OCI-LY1 (cell line): ENCODE measurements around the gene STK31.

Experiments
- H2AFZ ChIP-seq: fragments of 200-600 bp; sonication (generic), shearing (Covaris generic); 2 replicates; pipeline ENCODE4 v1.6.0; 2014; ENCODE audit warnings: antibody characterized with exemption, mild to moderate bottlenecking, low read length
- H3F3A ChIP-seq: fragments of 200-600 bp; sonication (generic), shearing (Covaris generic); 2 replicates; pipeline ENCODE4 v1.6.0; 2014; ENCODE audit warnings: mild to moderate bottlenecking, antibody characterized with exemption, low read length, moderate library complexity; ENCODE audit not compliant: insufficient read depth
- H3K27ac ChIP-seq: fragments of 200-600 bp; sonication (generic); 2 replicates; pipeline ENCODE4 v1.5.1; 2014; ENCODE audit warnings: low read length, mixed run types, mild to moderate bottlenecking, low read depth; ENCODE audit not compliant: poor library complexity, severe bottlenecking
- H3K27me3 ChIP-seq: fragments of 200-600 bp; sonication (generic); 2 replicates; pipeline ENCODE4 v1.6.0; 2014; ENCODE audit warnings: antibody characterized with exemption, mild to moderate bottlenecking, low read length, moderate library complexity; ENCODE audit not compliant: insufficient read depth
- H3K36me3 ChIP-seq: fragments of 200-600 bp; sonication (generic); 2 replicates; pipeline ENCODE4 v1.6.1; 2014; ENCODE audit warnings: mild to moderate bottlenecking, antibody characterized with exemption, low read length, moderate library complexity, mixed read lengths; ENCODE audit not compliant: insufficient read depth
- H3K4me1 ChIP-seq: fragments of 200-600 bp; sonication (generic); 2 replicates; pipeline ENCODE4 v1.5.1; 2014; ENCODE audit warnings: mild to moderate bottlenecking, low read length, moderate library complexity; ENCODE audit not compliant: insufficient read depth, severe bottlenecking
- H3K4me2 ChIP-seq: fragments of 200-600 bp; sonication (generic), shearing (Covaris generic); 2 replicates; pipeline ENCODE4 v1.6.1; 2014; ENCODE audit warnings: low read length
- H3K4me3 ChIP-seq: fragments of 200-600 bp; sonication (generic); 2 replicates; pipeline ENCODE4 v1.5.1; 2014; ENCODE audit warnings: low read length, low read depth, mild to moderate bottlenecking, mixed read lengths; ENCODE audit not compliant: poor library complexity, severe bottlenecking
- H3K79me2 ChIP-seq: fragments of 200-600 bp; shearing (Covaris generic); 2 replicates; pipeline ENCODE4 v1.6.1; 2016; ENCODE audit warnings: mixed run types, low read length, mixed read lengths; ENCODE audit not compliant: insufficient read depth
- H3K9ac ChIP-seq: fragments of 200-600 bp; sonication (generic), shearing (Covaris generic); 2 replicates; pipeline ENCODE4 v1.6.1; 2014; ENCODE audit warnings: mild to moderate bottlenecking, low read length, mixed read lengths
- H3K9me2 ChIP-seq: fragments of 200-600 bp; sonication (generic), shearing (Covaris generic); 2 replicates; pipeline ENCODE4 v1.6.1; 2014; ENCODE audit warnings: low read depth, mild to moderate bottlenecking, low read length, mixed read lengths
- H3K9me3 ChIP-seq: fragments of 200-600 bp; shearing (Covaris generic); 2 replicates; pipeline ENCODE4 v1.6.1; 2014; ENCODE audit warnings: low read length, mixed read lengths
- H4K20me1 ChIP-seq: fragments of 200-600 bp; sonication (generic), shearing (Covaris generic); 2 replicates; pipeline ENCODE4 v1.6.0; 2016; ENCODE audit warnings: mild to moderate bottlenecking, low read length; ENCODE audit not compliant: insufficient read depth
- CTCF ChIP-seq: fragments of 200-600 bp; sonication (generic), shearing (Covaris generic); IDR thresholded peaks from 2 replicates; pipeline ENCODE4 v1.5.1; 2017; ENCODE audit warnings: mild to moderate bottlenecking, antibody characterized with exemption, low read length, moderate library complexity, mixed read lengths
- EZH2 ChIP-seq: fragments of 200-600 bp; sonication (generic), shearing (Covaris generic); IDR thresholded peaks from 2 replicates; pipeline ENCODE4 v1.8.0; 2017; ENCODE audit warnings: borderline replicate concordance, mixed run types, mild to moderate bottlenecking, antibody characterized with exemption, low read length, moderate library complexity, mixed read lengths

Gene STK31

GRCh38 chr7:23852135-23852534 lies 142.1 kb downstream of the STK31 start:
- no peaks in the 10 kb centered on the region for H3K4me1 ChIP-seq
- no peak overlapping the region for H3K4me3 ChIP-seq
- TF ChIP-seq CTCF (no peak), EZH2 (no peak)
- H3K9me2 ChIP-seq = no peaks in the 10 kb centered on the region
- no peaks in the 10 kb centered on the region for H3K36me3 ChIP-seq
- no peaks in the 10 kb centered on the region for H3K9me3 ChIP-seq
- H3K4me2 ChIP-seq = no peak overlapping the region
- H4K20me1 ChIP-seq = no peaks in the 10 kb centered on the region
- H3K79me2 ChIP-seq = no peaks in the 10 kb centered on the region
- H3K27me3 ChIP-seq = no peaks in the 10 kb centered on the region
- H3K9ac ChIP-seq = no peak overlapping the region
- no peak overlapping the region for H3K27ac ChIP-seq
- H2AFZ ChIP-seq = no peak overlapping the region
- H3F3A ChIP-seq = no peaks in the 10 kb centered on the region

- Histone ChIP-seq H3K9me2 (no peaks in the 10 kb centered on the region), H4K20me1 (no peaks in the 10 kb centered on the region), H3K9me3 (no peaks in the 10 kb centered on the region), H3K36me3 (no peaks in the 10 kb centered on the region), H3K4me3 (no peak overlapping the region), H3F3A (no peaks in the 10 kb centered on the region), H3K4me1 (no peaks in the 10 kb centered on the region), H3K9ac (no peak overlapping the region), H3K4me2 (no peak overlapping the region), H3K27me3 (no peaks in the 10 kb centered on the region), H3K79me2 (no peaks in the 10 kb centered on the region), H2AFZ (no peak overlapping the region), H3K27ac (no peak overlapping the region)
- no peak for TF ChIP-seq EZH2
- TF ChIP-seq CTCF = no peak
Observed at GRCh38 chr7:23852988-23853387, 143.0 kb downstream of the STK31 start.

GRCh38 chr7:23863209-23863787 lies 153.3 kb downstream of the STK31 start:
- H3K9ac ChIP-seq = no peak overlapping the region
- no peaks in the 10 kb centered on the region for H3K79me2 ChIP-seq
- H3K27ac ChIP-seq = no peak overlapping the region
- H3K4me3 ChIP-seq = no peak overlapping the region
- H4K20me1 ChIP-seq = no peaks in the 10 kb centered on the region
- H3K36me3 ChIP-seq = no peaks in the 10 kb centered on the region
- no peaks in the 10 kb centered on the region for H3K4me1 ChIP-seq
- TF ChIP-seq EZH2 (no peak), CTCF (peak; percentile 84)
- H2AFZ ChIP-seq = no peak overlapping the region
- H3K27me3 ChIP-seq = no peaks in the 10 kb centered on the region
- no peaks in the 10 kb centered on the region for H3K9me3 ChIP-seq
- no peak overlapping the region for H3K4me2 ChIP-seq
- 0 out of 2 replicates have a peak, but pooled peaks cover 4% of the 10 kb centered on the region for H3F3A ChIP-seq
- H3K9me2 ChIP-seq = no peaks in the 10 kb centered on the region
